Brain microvascular endothelial cell (primary cell): ENCODE measurements around the gene COG2.

Experiments
- DNase-seq: peaks from one replicate; pipeline ENCODE4 v3.0.0-alpha.2; 2020
- H3K27ac ChIP-seq: fragments of 250-450 bp; sonication (Bioruptor Pico); 2 replicates; pipeline ENCODE4 v1.5.1; 2020; ENCODE audit warnings: mild to moderate bottlenecking, moderate library complexity
- H3K27me3 ChIP-seq: fragments of 250-450 bp; sonication (Bioruptor Pico); replicated peaks from 2 replicates; pipeline ENCODE4 v1.5.1; 2020; ENCODE audit warnings: mild to moderate bottlenecking
- H3K36me3 ChIP-seq: fragments of 250-450 bp; sonication (Bioruptor Pico); replicated peaks from 2 replicates; pipeline ENCODE4 v1.5.1; 2020; ENCODE audit warnings: mild to moderate bottlenecking
- H3K4me3 ChIP-seq: 2 replicates; pipeline ENCODE4 v1.5.1; 2011; ENCODE audit warnings: low read depth, mild to moderate bottlenecking, control low read depth, low read length, moderate library complexity
- CTCF ChIP-seq: IDR thresholded peaks from 2 replicates; pipeline ENCODE4 v1.5.1; 2011; ENCODE audit warnings: low read depth, mild to moderate bottlenecking, moderate library complexity, low read length, control low read depth, inconsistent platforms; ENCODE audit errors: missing control alignments
- in situ Hi-C: cut with HindIII; loops from 2 replicates; pipeline ENCODE4 v1.10.0; 2017; ENCODE audit warnings: low sequenced_read_pairs, low pct_ligation_motif_present

The COG2 gene

DNA sequence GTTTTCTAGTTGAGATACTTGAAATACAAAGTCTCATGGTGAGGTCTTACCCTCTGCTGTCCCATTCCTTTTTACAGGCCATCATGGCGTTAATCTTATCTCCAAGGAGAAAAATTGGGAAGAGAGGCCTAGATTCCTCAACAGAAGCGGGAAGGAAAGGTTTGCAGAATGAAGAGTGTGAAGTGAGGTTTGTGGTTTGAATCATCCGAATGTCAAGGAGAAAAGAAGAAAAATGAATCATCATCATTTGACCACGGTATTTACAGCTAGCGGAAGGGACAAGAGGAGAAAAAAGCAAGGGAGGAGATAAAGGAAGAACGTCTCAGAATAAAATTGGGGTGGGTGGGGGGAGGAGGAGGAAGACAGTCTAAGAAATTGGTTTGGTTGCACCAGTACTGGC is 935 bp upstream of the COG2 start:
- Histone ChIP-seq H3K27me3 (peaks cover 8% of the 10 kb centered on the region), H3K27ac (no peak overlapping the region), H3K36me3 (no peaks in the 10 kb centered on the region), H3K4me3 (peak overlapping the region; percentile 93)
- TF ChIP-seq CTCF = no peak
- DNase-seq = peak; percentile 30
- in situ Hi-C loops = no loop called here

GRCh38 chr1:230641900-230642262 is 400 bp upstream of the COG2 start:
- peak overlapping the region; percentile 93 for H3K4me3 ChIP-seq
- in situ Hi-C loops = no loop called here
- no peak for TF ChIP-seq CTCF
- H3K36me3 ChIP-seq = no peaks in the 10 kb centered on the region
- no peak for DNase-seq
- peaks cover 8% of the 10 kb centered on the region for H3K27me3 ChIP-seq
- H3K27ac ChIP-seq = no peak overlapping the region

- TF ChIP-seq CTCF = no peak
- DNase-seq = peak; percentile 57
- Histone ChIP-seq H3K27ac (no peak overlapping the region), H3K27me3 (no peaks in the 10 kb centered on the region), H3K36me3 (no peaks in the 10 kb centered on the region), H3K4me3 (no peak overlapping the region)
- in situ Hi-C loops = no loop called here
Observed at GRCh38 chr1:230643908-230644307, 1.6 kb downstream of the COG2 start.

- H3K4me3 ChIP-seq = no peak overlapping the region
- no peak overlapping the region for H3K27ac ChIP-seq
- in situ Hi-C loops = no loop called here
- no peaks in the 10 kb centered on the region for H3K27me3 ChIP-seq
- no peak for DNase-seq
- H3K36me3 ChIP-seq = no peaks in the 10 kb centered on the region
- no peak for TF ChIP-seq CTCF
Observed at GRCh38 chr1:230646710-230647302, 4.5 kb downstream of the COG2 start.

GRCh38 chr1:230647321-230647720 is 5.0 kb downstream of the COG2 start:
- TF ChIP-seq CTCF = no peak
- Histone ChIP-seq H3K4me3 (no peak overlapping the region), H3K27ac (no peak overlapping the region), H3K27me3 (no peaks in the 10 kb centered on the region), H3K36me3 (no peaks in the 10 kb centered on the region)
- in situ Hi-C loops = no loop called here
- DNase-seq = no peak

- Histone ChIP-seq H3K36me3 (no peaks in the 10 kb centered on the region), H3K27ac (no peak overlapping the region), H3K27me3 (no peaks in the 10 kb centered on the region), H3K4me3 (no peak overlapping the region)
- TF ChIP-seq CTCF = no peak
- DNase-seq = no peak
- in situ Hi-C loops = no loop called here
Observed at GRCh38 chr1:230648114-230648513, 5.8 kb downstream of the COG2 start.
